ENCODE results near the gene LYRM7. TPM values are rescaled to one million over a fixed set of nuclear protein-coding genes. Genes with fewer than 3 reads are reported as not detected.

LYRM7 gene
- 2.9 to 4.6 TPM (median 3.5 TPM) in 5 replicates for total RNA-seq (2022; extraction: Qiagen RNA extraction; ENCODE audit: low read depth)

GRCh38 chr5:131170540-131171275 lies at the start of gene LYRM7:
LYRM7 (plus strand) TSS chr5:131170944; CDS start chr5:131171021, 77 bp downstream.

GRCh38 chr5:131165119-131165727 lies 5.5 kb upstream of the LYRM7 start, which contains the start of gene HINT1:
HINT1 (minus strand) TSS chr5:131165256; CDS start chr5:131165205, 51 bp downstream.

Other genes starting within 250 kb of the LYRM7 start
- gene HINT1, start 5.7 kb upstream of the LYRM7 start, total RNA-seq (2022; extraction: Qiagen RNA extraction; ENCODE audit: low read depth), result 468 to 526 TPM (median 493 TPM) in 5 replicates
- 24.5 to 33.3 TPM (median 30.3 TPM) in 5 replicates for gene CDC42SE2, start 93.1 kb downstream of the LYRM7 start, total RNA-seq (2022; extraction: Qiagen RNA extraction; ENCODE audit: low read depth)

Data from A549 treated with GW870086 at 1 μM for 4 hours (cell line).